ENCODE data around the gene ZDHHC20.
"Not testable (repeated sequence)": the region's sequence is repeated elsewhere in the genome, so short reads cannot be mapped to it uniquely, and the experiment has no call there.

The ZDHHC20 gene

DNA sequence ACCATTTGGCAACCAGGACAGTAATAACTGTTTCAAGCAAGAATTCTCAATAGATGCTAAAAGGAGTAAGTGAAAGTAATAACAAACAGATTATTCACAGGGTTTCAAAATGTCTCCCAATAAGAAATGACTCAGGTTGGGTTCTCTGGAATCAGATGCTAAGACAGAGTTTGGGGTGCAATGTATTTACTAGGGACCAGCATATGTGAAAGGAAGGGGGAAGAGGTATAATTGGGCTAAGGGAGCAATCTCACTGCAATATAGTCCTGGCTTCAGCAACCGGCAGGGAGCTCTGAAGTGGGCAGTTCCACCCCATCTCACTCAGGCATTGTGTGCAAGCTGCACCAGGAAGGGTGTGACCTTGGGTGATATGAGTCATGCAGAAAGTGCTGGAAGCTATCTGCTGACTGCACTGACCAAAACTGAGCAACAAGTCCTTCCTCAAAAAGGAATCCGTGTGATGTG lies 23.4 kb downstream of the ZDHHC20 start:
- peak; percentile 77 for DNase-seq (ENCODE audit: low read depth)

- no peak for DNase-seq (ENCODE audit: low read depth)
These were observed 23.9 kb downstream of the ZDHHC20 start for GRCh38 chr13:21435231-21435630.

GRCh38 chr13:21434588-21434987 lies 24.5 kb downstream of the ZDHHC20 start:
- DNase-seq (ENCODE audit: low read depth) = no peak

GRCh38 chr13:21429211-21429610 lies 29.9 kb downstream of the ZDHHC20 start:
- DNase-seq (ENCODE audit: low read depth) = no peak

DNA sequence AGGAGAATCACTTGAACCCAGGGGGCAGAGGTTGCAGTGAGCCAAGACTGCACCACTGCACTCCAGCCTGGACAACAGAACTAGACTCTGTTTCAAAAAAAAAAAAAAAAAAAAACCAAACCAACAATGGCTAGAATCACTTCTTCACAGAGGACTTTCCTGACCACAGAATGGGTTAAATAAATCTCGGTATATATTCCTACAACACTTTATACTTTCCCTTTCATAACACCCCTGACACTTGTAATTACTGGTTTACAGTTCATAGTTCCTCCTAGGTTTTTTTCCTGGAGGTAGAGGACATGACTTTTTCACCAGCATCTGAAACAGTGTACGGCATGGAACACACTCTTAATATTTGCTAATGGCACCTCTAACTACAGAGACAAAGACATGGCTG lies 31.4 kb downstream of the ZDHHC20 start:
- no peak for DNase-seq (ENCODE audit: low read depth)

GRCh38 chr13:21426238-21426637 lies 32.9 kb downstream of the ZDHHC20 start:
- DNase-seq (ENCODE audit: low read depth) = no peak

- no peak for DNase-seq (ENCODE audit: low read depth)
These were observed 38.4 kb downstream of the ZDHHC20 start for GRCh38 chr13:21420706-21421105.

DNA sequence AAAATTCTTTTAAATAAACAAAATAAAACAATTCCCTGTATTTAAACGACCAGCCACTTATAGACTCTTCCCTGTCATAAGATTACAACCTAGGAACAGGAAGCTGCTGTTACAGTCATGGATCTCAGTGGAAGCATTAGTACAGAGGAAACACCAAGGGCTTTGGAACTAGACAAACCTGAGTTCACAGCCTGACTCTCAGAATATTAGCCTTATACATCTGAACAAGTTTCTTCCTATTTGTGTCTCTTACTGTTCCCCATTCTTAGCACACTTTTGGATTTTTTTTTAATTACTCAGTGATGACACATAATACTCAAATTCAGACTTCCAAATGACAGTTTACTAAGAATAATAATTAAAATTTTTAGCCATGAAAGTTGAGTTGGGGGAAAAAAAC lies 46.1 kb downstream of the ZDHHC20 start:
- DNase-seq (ENCODE audit: low read depth) = no peak

DNA sequence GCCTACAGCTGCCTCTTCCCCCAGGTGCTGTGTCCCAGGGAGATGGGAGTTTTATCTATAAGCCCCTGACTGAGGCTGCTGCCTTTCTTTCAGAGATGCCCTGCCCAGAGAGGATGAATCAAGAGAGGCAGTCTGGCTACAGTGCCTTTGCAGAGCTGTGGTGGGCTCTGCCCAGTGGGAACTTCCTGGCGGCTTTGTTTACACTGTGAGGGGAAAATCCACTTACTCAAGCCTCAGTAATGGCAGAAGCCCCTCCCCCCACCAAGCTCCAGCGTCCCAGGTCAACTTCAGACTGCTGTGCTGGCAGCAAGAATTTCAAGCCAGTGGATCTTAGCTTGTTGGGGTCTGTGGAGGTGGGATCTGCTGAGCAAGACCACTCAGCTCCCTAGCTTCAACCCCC lies 48.6 kb downstream of the ZDHHC20 start:
- DNase-seq (ENCODE audit: low read depth) = not testable (repeated sequence)

GRCh38 chr13:21405309-21405708 lies 53.8 kb downstream of the ZDHHC20 start:
- DNase-seq (ENCODE audit: low read depth) = no peak

- DNase-seq (ENCODE audit: low read depth) = peak; percentile 19
These were observed 56.4 kb downstream of the ZDHHC20 start for GRCh38 chr13:21402586-21403307.

DNA sequence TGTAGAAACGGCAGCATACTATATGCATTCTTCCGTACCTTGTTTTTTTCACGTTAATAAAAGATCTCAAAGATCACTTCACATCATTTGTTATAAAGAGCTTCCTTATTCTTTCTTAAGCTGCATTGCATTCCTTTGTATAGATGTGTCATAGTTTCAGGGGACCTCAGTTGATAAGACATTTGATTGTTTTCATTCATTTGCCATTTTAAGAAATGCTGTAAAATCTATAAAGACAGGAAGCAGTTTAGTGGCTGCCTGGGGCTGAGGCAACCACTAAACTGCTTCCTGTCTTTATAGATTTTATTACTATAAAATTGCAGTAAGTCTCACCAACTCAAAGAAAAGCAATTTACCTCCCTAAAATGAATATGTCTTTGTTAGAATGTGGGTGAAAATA lies 59.4 kb downstream of the ZDHHC20 start:
- no peak for DNase-seq (ENCODE audit: low read depth)

GRCh38 chr13:21395953-21396352 lies 63.1 kb downstream of the ZDHHC20 start:
- DNase-seq (ENCODE audit: low read depth) = no peak

DNA sequence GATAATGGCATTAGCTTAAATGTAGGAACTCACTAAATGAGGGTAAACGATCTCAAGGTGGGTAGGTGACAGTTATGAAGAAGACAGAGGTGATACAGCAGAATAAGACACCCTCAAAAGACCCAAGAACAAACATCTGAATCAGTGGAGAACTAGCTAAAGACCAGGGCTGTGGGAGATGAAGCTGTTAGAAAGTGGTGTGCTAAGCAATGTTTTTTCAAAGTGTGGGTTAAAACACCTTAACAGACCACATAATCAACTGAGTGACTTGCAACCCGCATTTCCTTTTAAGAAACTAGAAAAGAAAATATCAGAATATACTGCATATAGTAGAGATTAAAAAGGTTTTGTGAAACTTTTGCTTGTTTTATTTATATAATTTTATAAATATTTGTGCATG lies 70.0 kb downstream of the ZDHHC20 start:
- no peak for DNase-seq (ENCODE audit: low read depth)

DNA sequence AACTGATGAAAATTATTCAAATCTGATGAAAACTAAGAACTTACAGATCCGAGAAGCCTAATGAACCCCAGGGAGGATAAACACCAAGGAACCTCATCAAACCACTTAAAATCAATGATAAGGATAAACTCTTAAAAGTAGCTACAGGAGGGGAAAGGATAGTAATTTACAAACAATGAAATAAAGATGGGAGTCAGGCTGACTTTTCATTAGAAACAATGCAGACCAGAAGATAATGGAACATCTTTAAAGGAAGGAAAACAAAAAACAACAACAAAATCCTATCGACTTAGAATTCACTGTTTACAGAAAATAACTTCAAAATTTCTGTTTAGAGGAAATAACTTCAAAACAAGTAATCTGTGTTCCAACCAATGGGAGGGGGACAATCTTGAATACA lies 73.4 kb downstream of the ZDHHC20 start:
- DNase-seq (ENCODE audit: low read depth) = no peak

GRCh38 chr13:21383090-21383489 lies 76.0 kb downstream of the ZDHHC20 start:
- no peak for DNase-seq (ENCODE audit: low read depth)

- not testable (repeated sequence) for DNase-seq (ENCODE audit: low read depth)
These were observed 81.8 kb downstream of the ZDHHC20 start for GRCh38 chr13:21376998-21377985.

DNA sequence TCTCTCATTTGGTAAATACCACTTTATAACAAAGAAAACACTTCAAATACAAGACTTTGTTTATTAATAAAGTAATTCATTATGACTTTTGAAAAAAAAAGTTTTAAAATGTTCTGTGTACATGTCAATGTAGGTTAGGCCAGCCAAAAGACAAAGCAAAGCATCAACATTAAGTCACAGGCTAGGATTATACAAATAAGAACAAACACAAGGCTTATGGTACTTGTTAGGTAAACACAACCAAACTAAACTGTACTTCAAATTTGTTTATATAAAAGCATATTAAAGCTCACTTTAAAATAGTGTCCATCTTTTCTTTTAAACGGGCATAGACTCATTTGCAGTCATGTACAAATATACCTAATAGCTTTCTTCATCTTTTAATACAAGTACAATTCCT lies 86.6 kb downstream of the ZDHHC20 start:
- no peak for DNase-seq (ENCODE audit: low read depth)

DNA sequence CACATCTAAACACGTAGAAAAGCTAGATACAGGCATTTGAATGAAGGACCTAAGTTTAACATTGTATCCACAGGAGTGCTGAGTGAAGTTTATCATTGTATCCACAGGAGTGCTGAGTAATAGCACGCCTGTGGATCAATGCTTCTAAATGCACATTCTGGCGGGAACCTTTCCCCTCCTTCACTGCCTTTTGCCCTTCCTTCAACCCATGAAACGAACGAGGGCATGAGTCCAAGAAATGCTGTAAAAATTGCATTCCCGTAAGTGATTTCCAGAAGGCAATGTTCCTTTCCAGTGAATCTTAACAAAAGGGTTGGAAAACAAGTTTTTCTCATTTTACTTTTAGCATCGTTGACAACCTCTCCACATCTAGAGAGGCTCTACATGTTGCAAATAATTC lies 88.1 kb downstream of the ZDHHC20 start:
- no peak for DNase-seq (ENCODE audit: low read depth)

DNA sequence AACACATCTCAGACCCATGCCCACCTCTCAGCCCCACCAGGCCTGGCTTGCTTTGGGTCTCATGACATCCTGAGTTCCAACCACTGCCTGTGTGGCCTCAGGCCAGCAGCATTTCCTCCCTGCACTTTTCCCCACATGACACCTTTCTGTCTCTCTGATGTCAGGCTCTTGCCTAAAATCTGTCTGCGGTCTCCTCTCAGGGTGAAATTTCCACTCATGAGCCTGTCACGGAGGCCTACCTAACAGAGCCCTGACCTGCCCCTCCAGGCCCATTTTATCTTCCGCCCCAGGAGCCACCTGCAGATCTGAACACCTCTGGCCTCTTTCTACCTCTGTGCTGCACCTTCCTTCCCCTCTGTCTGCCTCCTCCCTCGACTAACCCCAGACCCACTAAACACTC lies 93.5 kb downstream of the ZDHHC20 start:
- DNase-seq (ENCODE audit: low read depth) = no peak

DNA sequence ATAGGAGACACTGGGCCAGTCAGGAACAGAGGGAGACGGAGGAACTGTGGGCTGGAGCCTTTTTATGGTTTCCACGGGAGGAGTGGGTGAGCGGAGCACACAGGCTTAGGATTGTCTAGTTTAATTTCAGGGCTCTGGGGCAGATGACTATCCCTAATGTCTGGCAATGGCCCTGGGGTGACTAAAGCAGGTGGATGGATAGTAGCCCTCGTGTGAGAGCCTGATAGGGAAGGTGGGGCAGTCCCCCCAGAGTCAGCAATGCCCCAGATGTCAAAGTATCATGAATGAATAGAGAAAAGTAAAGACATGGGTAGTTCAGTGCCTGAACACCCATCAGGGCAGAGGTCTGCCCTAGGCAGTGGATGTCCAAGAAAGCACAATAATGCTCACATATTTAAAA lies 94.2 kb downstream of the ZDHHC20 start:
- no peak for DNase-seq (ENCODE audit: low read depth)

DNA sequence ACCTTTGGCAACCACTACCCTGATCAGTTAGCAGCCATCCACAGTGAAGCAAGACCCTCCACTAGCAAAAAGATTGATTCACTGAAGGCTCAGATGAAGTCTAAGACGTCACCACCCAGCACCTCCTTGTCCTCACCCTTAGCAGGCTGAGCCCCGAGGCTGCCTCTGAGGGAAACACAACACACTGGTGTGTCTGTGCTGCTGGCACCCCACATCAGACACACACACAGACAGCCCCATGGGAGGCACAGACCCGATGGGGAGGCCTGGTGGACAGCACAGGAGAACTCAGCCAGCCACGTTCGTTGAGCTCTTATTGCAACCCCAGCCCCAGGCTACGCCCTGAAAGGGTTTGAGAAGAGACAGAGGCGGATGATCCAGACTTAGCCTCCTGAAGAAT lies 94.7 kb downstream of the ZDHHC20 start:
- DNase-seq (ENCODE audit: low read depth) = no peak

- no peak for DNase-seq (ENCODE audit: low read depth)
These were observed 96.4 kb downstream of the ZDHHC20 start for GRCh38 chr13:21362741-21363140.
